Right ventricle myocardium superior (tissue), 1 donor: ENCODE measurements around the gene APOM. TPM values are rescaled to one million over a fixed set of nuclear protein-coding genes. Genes with fewer than 3 reads are reported as not detected.

Experiments used
- ATAC-seq: fragments of 200-7000 bp; cut with Tn5 transposase; one replicate; pipeline ENCODE4 v1.9.1; 2020; ENCODE audit warnings: mild to moderate bottlenecking; ENCODE audit not compliant: poor library complexity
- DNase-seq: peaks from one replicate; pipeline ENCODE4 v3.0.0-alpha.2; 2020
- intact Hi-C: fragments of 100-400 bp; cut with DNase I; formaldehyde crosslinking; loops from one replicate; pipeline ENCODE4 v1.11.2; 2022
- total RNA-seq: library from RNA; stranded (reverse); fragmentation: NEBNext Ultra II Directional; extraction: Animal tissue kit (Norgen Biotek cat#: 25700); gene quantifications from one replicate; pipeline ENCODE4 v1.2.1, GENCODE V29; 2021
- donor health status: DM: no; HTN: yes; CAD: no; lungs with severe emphysema.

Gene APOM
- total RNA-seq, 1 donor from 2014 or later: 1.9 TPM

- intact Hi-C loops: no loop called here
- peak; percentile 91 for ATAC-seq
- peak; percentile 99 for DNase-seq
Measured at GRCh38 chr6:31665501-31666336, 10.0 kb downstream of the APOM start, which contains the start of gene CSNK2B. CSNK2B (plus strand) TSS chr6:31666080; CDS start chr6:31666832, 752 bp downstream.

- intact Hi-C loops: no loop called here
- no peak for DNase-seq
- no peak for ATAC-seq
Measured at GRCh38 chr6:31666337-31666965, 10.8 kb downstream of the APOM start.

GRCh38 chr6:31669676-31670075 lies 14.0 kb downstream of the APOM start, which contains the start of gene LY6G5B:
LY6G5B (plus strand) TSS chr6:31669976; CDS start chr6:31670951, 975 bp downstream.
- ATAC-seq (no peak), DNase-seq (no peak)
- intact Hi-C loops: no loop called here

GRCh38 chr6:31676322-31676903 lies 20.7 kb downstream of the APOM start:
- intact Hi-C loops: no loop called here
- ATAC-seq: no peak
- no peak for DNase-seq

GRCh38 chr6:31676904-31677303 lies 21.2 kb downstream of the APOM start:
- ATAC-seq (no peak), DNase-seq (no peak)
- intact Hi-C loops: no loop called here

GRCh38 chr6:31677955-31678354 lies 22.3 kb downstream of the APOM start:
- intact Hi-C loops: no loop called here
- DNase-seq: no peak
- no peak for ATAC-seq

GRCh38 chr6:31680226-31681134 lies 24.8 kb downstream of the APOM start, which contains the start of gene LY6G5C:
LY6G5C (minus strand) TSS chr6:31681067; CDS start chr6:31680373, 694 bp downstream.
- DNase-seq (peak; percentile 88), ATAC-seq (peak; percentile 94)
- intact Hi-C loops: loop anchor here (2.0 to 10.0 kb wide), 3 partner anchors 94 to 272 kb away; partner anchors contain the start of gene VWA7

- ATAC-seq (peak; percentile 76), DNase-seq (peak; percentile 67)
- intact Hi-C loops: loop anchor here (2.0 to 10.0 kb wide), 3 partner anchors 94 to 271 kb away; partner anchors contain the start of gene VWA7
Measured at GRCh38 chr6:31681135-31681671, 25.5 kb downstream of the APOM start.

GRCh38 chr6:31683591-31683990 lies 27.9 kb downstream of the APOM start:
- ATAC-seq: no peak
- DNase-seq: no peak

GRCh38 chr6:31686483-31686882 lies 30.8 kb downstream of the APOM start:
- no peak for ATAC-seq
- DNase-seq: no peak
- intact Hi-C loops: loop anchor here (10.0 kb wide), 1 partner anchor 88 kb away; the partner anchor contains the start of gene VWA7

More at GRCh38 chr6:31683591-31683990, 27.9 kb downstream of the APOM start:
- intact Hi-C loops: loop anchor here (5.0 to 10.0 kb wide), 2 partner anchors 91 to 269 kb away; partner anchors contain the start of gene VWA7

- intact Hi-C loops: loop anchor here (10.0 kb wide), 1 partner anchor 87 kb away; the partner anchor contains the start of gene VWA7
Measured at GRCh38 chr6:31687321-31687720, 31.6 kb downstream of the APOM start.

GRCh38 chr6:31687860-31688693 lies 32.4 kb downstream of the APOM start:
- intact Hi-C loops: loop anchor here (10.0 kb wide), 1 partner anchor 87 kb away; the partner anchor contains the start of gene VWA7
- DNase-seq: no peak
- ATAC-seq: no peak

More at GRCh38 chr6:31687321-31687720, 31.6 kb downstream of the APOM start:
- ATAC-seq (no peak), DNase-seq (no peak)

- no peak for DNase-seq
- no peak for ATAC-seq
- intact Hi-C loops: loop anchor here (10.0 kb wide), 1 partner anchor 85 kb away; the partner anchor contains the start of gene VWA7
Measured at GRCh38 chr6:31689249-31690110, 33.8 kb downstream of the APOM start.

- no peak for DNase-seq
- intact Hi-C loops: no loop called here
- no peak for ATAC-seq
Measured at GRCh38 chr6:31690231-31691077, 34.8 kb downstream of the APOM start.

GRCh38 chr6:31691078-31691463 lies 35.4 kb downstream of the APOM start:
- DNase-seq: no peak
- intact Hi-C loops: no loop called here
- no peak for ATAC-seq
